ENCODE data around the gene ANKRD11.
A peak's percentile ranks its signal among the peaks of the same experiment; 100 is the strongest.

Gene ANKRD11

GRCh38 chr16:89343501-89344457, 146.6 kb downstream of the ANKRD11 start:
- peak; percentile 44 for DNase-seq (ENCODE audit: low read depth)
- H3K4me3 ChIP-seq (ENCODE audit: low read length): no peak overlapping the region
- no peak for TF ChIP-seq CTCF (conservative IDR thresholded peaks at IDR 0.05; ENCODE audit: low read length)

- H3K4me3 ChIP-seq (ENCODE audit: low read length): no peak overlapping the region
- TF ChIP-seq CTCF (conservative IDR thresholded peaks at IDR 0.05; ENCODE audit: low read length): no peak
- DNase-seq (ENCODE audit: low read depth): no peak
These were observed 148.4 kb downstream of the ANKRD11 start for GRCh38 chr16:89341697-89342694.

GRCh38 chr16:89341279-89341678, 149.1 kb downstream of the ANKRD11 start:
- no peak for TF ChIP-seq CTCF (conservative IDR thresholded peaks at IDR 0.05; ENCODE audit: low read length)
- no peak for DNase-seq (ENCODE audit: low read depth)
- H3K4me3 ChIP-seq (ENCODE audit: low read length): no peak overlapping the region

GRCh38 chr16:89338863-89339262, 151.5 kb downstream of the ANKRD11 start:
- TF ChIP-seq CTCF (conservative IDR thresholded peaks at IDR 0.05; ENCODE audit: low read length): no peak
- DNase-seq (ENCODE audit: low read depth): no peak
- H3K4me3 ChIP-seq (ENCODE audit: low read length): no peak overlapping the region

GRCh38 chr16:89337965-89338364, 152.4 kb downstream of the ANKRD11 start:
- no peak overlapping the region for H3K4me3 ChIP-seq (ENCODE audit: low read length)
- DNase-seq (ENCODE audit: low read depth): no peak
- TF ChIP-seq CTCF (conservative IDR thresholded peaks at IDR 0.05; ENCODE audit: low read length): no peak

GRCh38 chr16:89335803-89336485, 154.4 kb downstream of the ANKRD11 start:
- TF ChIP-seq CTCF (conservative IDR thresholded peaks at IDR 0.05; ENCODE audit: low read length): no peak
- H3K4me3 ChIP-seq (ENCODE audit: low read length): no peak overlapping the region
- DNase-seq (ENCODE audit: low read depth): no peak
